ENCODE measurements around the gene COX7C.

Gene COX7C

GRCh38 chr5:86664173-86664572 lies 46.4 kb downstream of the COX7C start:
- DNase-seq (ENCODE audit: low read depth): no peak

GRCh38 chr5:86665984-86666760 lies 48.4 kb downstream of the COX7C start:
- no peak for DNase-seq (ENCODE audit: low read depth)

GRCh38 chr5:86666981-86667380 lies 49.2 kb downstream of the COX7C start:
- DNase-seq (ENCODE audit: low read depth): no peak
